WI38 (cell line): ENCODE data around the gene LFNG.

Source experiments
- H3K4me3 ChIP-seq: 2 replicates; pipeline ENCODE4 v1.5.1; 2011; ENCODE audit warnings: low read depth, mild to moderate bottlenecking, control low read depth, low read length
- CTCF ChIP-seq: IDR thresholded peaks from 2 replicates; pipeline ENCODE4 v1.5.1; 2012; ENCODE audit warnings: low read depth, mild to moderate bottlenecking, control low read depth, low read length

Gene LFNG

GRCh38 chr7:2499181-2499580, 20.4 kb upstream of the LFNG start:
- H3K4me3 ChIP-seq, result no peak overlapping the region
- TF ChIP-seq CTCF, result no peak

DNA sequence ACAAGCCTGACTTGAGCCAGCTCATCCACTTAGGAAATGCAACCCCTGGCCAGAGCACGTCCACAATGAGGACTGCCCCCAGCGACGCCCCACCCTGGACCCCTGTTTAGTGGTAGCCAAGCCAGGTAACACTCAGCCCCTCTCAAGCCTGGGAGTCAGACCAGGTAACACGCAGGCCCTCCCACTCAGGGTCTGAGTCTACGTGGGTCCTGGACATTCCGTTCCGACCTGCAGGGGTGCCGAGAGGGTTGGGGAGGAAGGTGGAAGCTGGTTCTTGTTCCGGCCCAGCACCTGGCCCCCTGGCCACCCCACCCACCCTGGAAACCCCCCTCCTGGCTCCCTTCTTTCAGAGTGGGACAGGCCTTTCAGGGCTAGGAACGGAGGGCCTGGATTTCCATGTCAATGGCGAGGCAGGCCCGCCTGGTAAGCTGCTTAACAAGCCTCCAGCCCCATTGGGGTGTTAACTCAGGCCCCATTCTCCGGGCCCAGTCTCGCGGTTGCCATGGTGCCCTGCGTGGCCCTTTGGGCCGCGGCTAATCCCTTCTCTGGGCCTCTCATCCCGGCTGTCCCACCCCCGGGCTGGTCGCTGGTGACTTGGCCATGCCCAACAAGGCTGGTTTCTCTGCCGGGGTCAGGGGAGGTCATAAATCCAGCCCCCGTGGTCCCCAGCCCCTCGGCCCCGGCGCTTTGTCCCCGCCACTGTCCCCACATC, 19.7 kb upstream of the LFNG start:
- TF ChIP-seq CTCF, result no peak
- no peak overlapping the region for H3K4me3 ChIP-seq

- H3K4me3 ChIP-seq, result no peak overlapping the region
- TF ChIP-seq CTCF, result no peak
Measured at GRCh38 chr7:2500701-2501100, 18.9 kb upstream of the LFNG start.

GRCh38 chr7:2501947-2502646, 17.5 kb upstream of the LFNG start:
- no peak overlapping the region for H3K4me3 ChIP-seq
- no peak for TF ChIP-seq CTCF

DNA sequence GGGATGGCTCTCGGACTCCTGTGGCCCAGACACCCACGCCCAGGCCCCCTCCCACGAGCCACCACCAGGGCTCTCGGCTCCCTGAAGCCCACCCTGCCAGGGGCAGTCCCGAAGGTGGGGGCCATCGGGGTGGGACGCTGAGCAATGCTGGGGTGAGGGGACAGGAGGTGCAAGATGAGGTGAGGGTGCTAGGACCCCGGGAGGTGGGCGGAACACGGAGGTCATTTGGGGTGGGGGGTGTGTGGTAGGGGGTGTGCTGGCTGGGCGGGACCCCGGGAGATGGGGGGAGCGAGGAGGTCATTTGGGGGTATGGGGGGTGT, 17.0 kb upstream of the LFNG start:
- TF ChIP-seq CTCF, result no peak
- H3K4me3 ChIP-seq, result no peak overlapping the region

GRCh38 chr7:2503056-2503941, 16.3 kb upstream of the LFNG start:
- TF ChIP-seq CTCF, result no peak
- H3K4me3 ChIP-seq, result no peak overlapping the region
